ENCODE measurements around the gene THSD7A. TPM values are rescaled to one million over a fixed set of nuclear protein-coding genes. Genes with fewer than 3 reads are reported as not detected.

The THSD7A gene
- total and polyA plus RNA-seq, 2 experiments from 2014 or later: 4.0 to 8.3 TPM

GRCh38 chr7:11413901-11414300 is 418.1 kb downstream of the THSD7A start:
- Histone ChIP-seq H3K79me2 (no peaks in the 10 kb centered on the region), H3K4me3 (no peak overlapping the region), H3K27ac (no peak overlapping the region), H3K27me3 (no peaks in the 10 kb centered on the region), H3K36me3 (replicated peaks; ENCODE audit: insufficient read depth, low read depth) (no peaks in the 10 kb centered on the region), H4K20me1 (ENCODE audit: insufficient read depth, poor library complexity, severe bottlenecking) (no peaks in the 10 kb centered on the region), H3K9me2 (replicated peaks; ENCODE audit: insufficient read depth) (no peaks in the 10 kb centered on the region), H3K4me2 (no peak overlapping the region), H3K9me3 (ENCODE audit: low read depth) (no peaks in the 10 kb centered on the region), H2AFZ (no peak overlapping the region), H3K4me1 (ENCODE audit: insufficient read depth) (no peaks in the 10 kb centered on the region)
- TF ChIP-seq EZH2 (IDR thresholded peaks at IDR 0.05; ENCODE audit: borderline replicate concordance) (no peak), CTCF (IDR thresholded peaks at IDR 0.05; ENCODE audit: poor library complexity) (no peak), EZH2phosphoT487 (IDR thresholded peaks at IDR 0.05; ENCODE audit: low read depth, severe bottlenecking, unreplicated experiment) (no peak)
- no peak for DNase-seq (ENCODE audit: low spot score)

GRCh38 chr7:11412036-11412435 is 420.0 kb downstream of the THSD7A start:
- Histone ChIP-seq H3K79me2 (no peaks in the 10 kb centered on the region), H3K4me1 (ENCODE audit: insufficient read depth) (no peaks in the 10 kb centered on the region), H3K4me3 (no peak overlapping the region), H3K9me2 (replicated peaks; ENCODE audit: insufficient read depth) (no peaks in the 10 kb centered on the region), H2AFZ (no peak overlapping the region), H4K20me1 (ENCODE audit: insufficient read depth, poor library complexity, severe bottlenecking) (no peaks in the 10 kb centered on the region), H3K9me3 (ENCODE audit: low read depth) (no peaks in the 10 kb centered on the region), H3K27ac (no peak overlapping the region), H3K36me3 (replicated peaks; ENCODE audit: insufficient read depth, low read depth) (no peaks in the 10 kb centered on the region), H3K27me3 (no peaks in the 10 kb centered on the region), H3K4me2 (no peak overlapping the region)
- WGBS (ENCODE audit: low lambda C conversion rate, missing lambda C conversion rate): 94% methylated on average over 2 of the region's 2 CpGs
- TF ChIP-seq CTCF (IDR thresholded peaks at IDR 0.05; ENCODE audit: poor library complexity) (no peak), EZH2 (IDR thresholded peaks at IDR 0.05; ENCODE audit: borderline replicate concordance) (no peak), EZH2phosphoT487 (IDR thresholded peaks at IDR 0.05; ENCODE audit: low read depth, severe bottlenecking, unreplicated experiment) (no peak)
- DNase-seq (ENCODE audit: low spot score): no peak

GRCh38 chr7:11410656-11411644 is 421.0 kb downstream of the THSD7A start:
- TF ChIP-seq CTCF (IDR thresholded peaks at IDR 0.05; ENCODE audit: poor library complexity) (no peak), EZH2phosphoT487 (IDR thresholded peaks at IDR 0.05; ENCODE audit: low read depth, severe bottlenecking, unreplicated experiment) (no peak), EZH2 (IDR thresholded peaks at IDR 0.05; ENCODE audit: borderline replicate concordance) (no peak)
- H3K27me3 ChIP-seq: no peaks in the 10 kb centered on the region
- no peaks in the 10 kb centered on the region for H3K4me1 ChIP-seq (ENCODE audit: insufficient read depth)
- H3K36me3 ChIP-seq (replicated peaks; ENCODE audit: insufficient read depth, low read depth): no peaks in the 10 kb centered on the region
- H4K20me1 ChIP-seq (ENCODE audit: insufficient read depth, poor library complexity, severe bottlenecking): no peaks in the 10 kb centered on the region
- H3K9me2 ChIP-seq (replicated peaks; ENCODE audit: insufficient read depth): no peaks in the 10 kb centered on the region
- H3K27ac ChIP-seq: no peak overlapping the region
- H3K9me3 ChIP-seq (ENCODE audit: low read depth): no peaks in the 10 kb centered on the region
- H2AFZ ChIP-seq: no peak overlapping the region
- WGBS (ENCODE audit: low lambda C conversion rate, missing lambda C conversion rate): 92% methylated on average over 8 of the region's 8 CpGs
- H3K4me3 ChIP-seq: no peak overlapping the region
- no peak for DNase-seq (ENCODE audit: low spot score)
- no peak overlapping the region for H3K4me2 ChIP-seq
- H3K79me2 ChIP-seq: no peaks in the 10 kb centered on the region

Measured in hepatocyte (in vitro differentiated cells).